ENCODE measurements around the gene INPP5B. TPM values are rescaled to one million over a fixed set of nuclear protein-coding genes. Genes with fewer than 3 reads are reported as not detected.

INPP5B gene
- total RNA-seq, 1 donor from 2014 or later = 21.2 TPM

DNA sequence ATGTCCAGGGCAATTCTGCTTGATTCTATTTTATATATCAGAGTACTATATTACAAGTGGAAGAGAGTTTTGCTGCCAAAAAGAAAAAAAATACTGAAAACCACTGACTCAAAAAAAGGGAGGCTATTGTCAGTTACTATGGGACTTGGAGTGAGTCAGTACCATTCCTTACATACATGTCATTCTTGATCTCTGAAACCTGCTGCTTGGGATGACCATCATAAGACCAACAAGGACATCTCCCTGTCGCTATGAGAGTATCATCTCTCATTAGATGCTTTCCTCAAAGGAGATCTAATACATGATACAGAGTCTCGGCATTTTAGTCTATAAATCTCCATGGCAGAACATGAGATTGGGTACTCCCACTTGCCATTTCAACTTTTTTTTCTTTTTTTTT is 11.8 kb upstream of the INPP5B start:
- Mint-ChIP-seq H3K27me3 (ENCODE audit: low read depth) (no peaks in the 10 kb centered on the region), H3K27ac (ENCODE audit: unreplicated experiment) (peak overlapping the region; percentile 93), H3K4me1 (ENCODE audit: low read depth) (peaks cover 13% of the 10 kb centered on the region), H3K36me3 (ENCODE audit: low read depth) (peaks cover 33% of the 10 kb centered on the region), H3K9me3 (ENCODE audit: low read depth) (no peaks in the 10 kb centered on the region), H3K4me3 (ENCODE audit: unreplicated experiment) (no peak overlapping the region)
- DNase-seq (ENCODE audit: low spot score) = no peak
- TF ChIP-seq, protein P1, sequence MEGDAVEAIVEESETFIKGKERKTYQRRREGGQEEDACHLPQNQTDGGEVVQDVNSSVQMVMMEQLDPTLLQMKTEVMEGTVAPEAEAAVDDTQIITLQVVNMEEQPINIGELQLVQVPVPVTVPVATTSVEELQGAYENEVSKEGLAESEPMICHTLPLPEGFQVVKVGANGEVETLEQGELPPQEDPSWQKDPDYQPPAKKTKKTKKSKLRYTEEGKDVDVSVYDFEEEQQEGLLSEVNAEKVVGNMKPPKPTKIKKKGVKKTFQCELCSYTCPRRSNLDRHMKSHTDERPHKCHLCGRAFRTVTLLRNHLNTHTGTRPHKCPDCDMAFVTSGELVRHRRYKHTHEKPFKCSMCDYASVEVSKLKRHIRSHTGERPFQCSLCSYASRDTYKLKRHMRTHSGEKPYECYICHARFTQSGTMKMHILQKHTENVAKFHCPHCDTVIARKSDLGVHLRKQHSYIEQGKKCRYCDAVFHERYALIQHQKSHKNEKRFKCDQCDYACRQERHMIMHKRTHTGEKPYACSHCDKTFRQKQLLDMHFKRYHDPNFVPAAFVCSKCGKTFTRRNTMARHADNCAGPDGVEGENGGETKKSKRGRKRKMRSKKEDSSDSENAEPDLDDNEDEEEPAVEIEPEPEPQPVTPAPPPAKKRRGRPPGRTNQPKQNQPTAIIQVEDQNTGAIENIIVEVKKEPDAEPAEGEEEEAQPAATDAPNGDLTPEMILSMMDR (IDR thresholded peaks at IDR 0.05) = no peak

DNA sequence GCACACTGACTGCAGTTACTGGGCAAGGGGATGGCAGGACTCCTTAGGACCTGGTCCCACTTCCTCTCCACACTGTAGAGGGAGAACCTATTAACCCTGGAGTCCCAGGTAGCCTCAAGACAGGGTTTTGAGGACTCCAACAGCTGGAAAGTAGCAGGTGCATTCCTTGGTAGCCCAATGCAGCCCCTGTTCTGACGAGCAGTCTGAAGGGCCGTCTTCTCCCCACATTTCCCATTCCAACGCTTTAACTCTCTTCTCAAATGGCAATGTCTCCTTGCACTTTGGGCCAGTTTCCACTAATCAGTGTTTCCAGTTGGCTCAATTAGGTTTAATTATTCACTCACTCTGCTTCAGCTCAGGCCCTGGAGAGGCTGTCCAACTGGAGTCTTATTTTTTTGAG is 8.8 kb upstream of the INPP5B start:
- TF ChIP-seq, protein P1 (IDR thresholded peaks at IDR 0.05) = no peak
- no peak overlapping the region for H3K4me3 Mint-ChIP-seq (ENCODE audit: unreplicated experiment)
- H3K9me3 Mint-ChIP-seq (ENCODE audit: low read depth) = no peaks in the 10 kb centered on the region
- H3K4me1 Mint-ChIP-seq (ENCODE audit: low read depth) = peaks cover 16% of the 10 kb centered on the region
- no peak for DNase-seq (ENCODE audit: low spot score)
- no peaks in the 10 kb centered on the region for H3K27me3 Mint-ChIP-seq (ENCODE audit: low read depth)
- H3K27ac Mint-ChIP-seq (ENCODE audit: unreplicated experiment) = no peak overlapping the region
- H3K36me3 Mint-ChIP-seq (ENCODE audit: low read depth) = peaks cover 24% of the 10 kb centered on the region

DNA sequence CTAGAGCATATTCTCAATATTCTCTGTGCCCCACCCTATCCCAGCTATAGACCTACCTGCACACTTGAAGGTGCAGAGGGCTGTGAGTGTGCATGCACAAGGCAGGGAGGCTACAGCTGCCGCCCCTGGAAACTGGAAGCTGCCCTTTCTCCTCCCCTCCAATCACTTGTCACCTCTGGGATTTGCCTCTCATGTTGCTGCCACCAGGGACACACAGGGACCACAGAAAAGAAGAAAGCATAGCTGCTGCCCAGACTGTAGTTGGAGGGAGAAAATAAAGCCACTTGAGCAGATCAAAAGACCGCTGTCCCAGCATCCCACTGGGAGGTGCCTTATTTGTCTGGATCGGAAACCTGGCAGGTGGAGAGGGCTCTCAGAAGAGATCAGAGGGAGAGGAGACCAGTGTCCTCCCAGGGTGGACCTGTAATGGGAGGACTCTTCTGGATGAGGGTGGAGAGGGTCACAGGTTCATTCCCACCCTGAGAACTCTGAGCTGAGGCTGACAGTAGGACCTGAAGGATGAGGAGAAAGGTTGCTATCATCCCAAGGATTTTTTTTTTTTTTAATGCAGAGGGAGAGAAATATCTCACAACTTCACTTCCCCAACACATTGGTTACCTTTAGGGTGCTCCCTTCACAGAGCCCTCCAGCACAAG is 7.6 kb upstream of the INPP5B start:
- Mint-ChIP-seq H3K4me1 (ENCODE audit: low read depth) (peaks cover 16% of the 10 kb centered on the region), H3K27me3 (ENCODE audit: low read depth) (no peaks in the 10 kb centered on the region), H3K4me3 (ENCODE audit: unreplicated experiment) (no peak overlapping the region), H3K27ac (ENCODE audit: unreplicated experiment) (no peak overlapping the region), H3K36me3 (ENCODE audit: low read depth) (peaks cover 17% of the 10 kb centered on the region), H3K9me3 (ENCODE audit: low read depth) (no peaks in the 10 kb centered on the region)
- TF ChIP-seq, protein P1 (IDR thresholded peaks at IDR 0.05) = no peak
- peak; percentile 21 for DNase-seq (ENCODE audit: low spot score)

DNA sequence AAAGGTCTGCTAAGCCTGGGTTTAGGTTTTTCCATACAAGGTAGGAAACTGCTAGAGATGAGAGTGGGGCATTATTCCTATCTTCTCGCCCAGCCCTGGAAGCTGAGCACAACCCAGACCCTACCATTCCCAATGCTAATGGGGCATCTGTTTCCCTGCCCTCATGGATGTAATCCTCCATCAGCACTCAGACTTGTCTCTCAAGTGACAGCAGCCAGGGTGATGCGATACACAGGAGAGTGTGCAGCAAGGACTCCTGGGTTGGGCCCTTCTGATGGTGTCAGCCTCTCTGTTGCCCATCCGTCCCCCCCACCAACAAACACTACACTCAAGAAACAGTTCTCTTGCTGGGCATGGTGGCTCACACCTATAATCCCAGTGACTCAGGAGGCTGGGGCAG is 5.9 kb upstream of the INPP5B start:
- peak; percentile 30 for DNase-seq (ENCODE audit: low spot score)
- Mint-ChIP-seq H3K4me1 (ENCODE audit: low read depth) (peaks cover 3% of the 10 kb centered on the region), H3K27ac (ENCODE audit: unreplicated experiment) (no peak overlapping the region), H3K4me3 (ENCODE audit: unreplicated experiment) (no peak overlapping the region), H3K9me3 (ENCODE audit: low read depth) (no peaks in the 10 kb centered on the region), H3K36me3 (ENCODE audit: low read depth) (peaks cover 8% of the 10 kb centered on the region), H3K27me3 (ENCODE audit: low read depth) (no peaks in the 10 kb centered on the region)
- TF ChIP-seq, protein P1 (IDR thresholded peaks at IDR 0.05) = no peak

DNA sequence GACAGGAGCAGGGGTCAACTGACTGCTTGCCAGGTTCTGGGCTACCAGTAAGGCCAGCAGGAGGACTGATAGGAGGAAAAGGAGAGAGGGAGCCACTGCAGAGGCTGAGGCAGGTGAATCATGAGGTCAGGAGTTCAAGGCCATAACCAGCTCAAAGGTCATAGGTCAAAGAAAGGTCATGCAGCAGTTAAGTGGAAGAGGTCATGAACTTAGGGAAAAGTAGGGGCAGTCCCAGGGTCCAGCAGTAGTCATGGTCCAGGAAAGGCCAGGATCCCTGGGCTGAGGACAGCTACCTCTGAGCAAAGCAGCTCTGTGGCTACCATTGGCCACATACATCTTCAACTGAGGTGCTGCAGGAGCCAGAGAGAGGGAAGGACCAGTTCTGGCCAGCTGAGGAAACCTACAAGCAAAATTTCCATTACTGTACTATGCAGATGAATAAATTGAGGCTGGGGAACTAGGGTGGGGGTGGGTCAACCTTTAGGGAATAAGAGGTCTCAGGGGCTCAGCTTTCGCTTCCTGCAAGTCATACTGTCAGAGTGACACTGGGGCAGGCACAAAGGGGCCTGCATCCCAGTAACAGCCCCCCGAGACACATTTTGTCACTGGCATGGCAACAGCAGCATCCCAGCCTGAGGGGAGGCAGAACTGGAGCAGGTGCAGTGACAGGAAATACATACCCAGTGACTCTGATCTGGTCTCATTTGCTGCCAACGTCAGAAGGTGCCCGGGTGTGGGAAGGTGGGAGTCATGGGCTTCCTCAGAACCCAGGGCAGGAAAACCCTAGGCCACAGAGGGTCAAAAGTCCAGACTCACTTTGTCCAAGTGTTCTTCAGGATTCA is 5.2 kb upstream of the INPP5B start:
- TF ChIP-seq, protein P1 (IDR thresholded peaks at IDR 0.05) = no peak
- Mint-ChIP-seq H3K27ac (ENCODE audit: unreplicated experiment) (no peak overlapping the region), H3K36me3 (ENCODE audit: low read depth) (peaks cover 5% of the 10 kb centered on the region), H3K4me1 (ENCODE audit: low read depth) (peaks cover 8% of the 10 kb centered on the region), H3K9me3 (ENCODE audit: low read depth) (no peaks in the 10 kb centered on the region), H3K27me3 (ENCODE audit: low read depth) (no peaks in the 10 kb centered on the region), H3K4me3 (ENCODE audit: unreplicated experiment) (no peak overlapping the region)
- DNase-seq (ENCODE audit: low spot score) = peak; percentile 41

Measured in chondrocyte (in vitro differentiated cells).